HCT116 (cell line): Measurements from ENCODE around the gene HIC1. TPM values are rescaled to one million over a fixed set of nuclear protein-coding genes. Genes with fewer than 3 reads are reported as not detected.

Source experiments
- ATAC-seq: fragments of 200-7000 bp; cut with Tn5 transposase; 2 replicates; pipeline ENCODE4 v1.9.1; 2020; ENCODE audit warnings: mild to moderate bottlenecking, moderate library complexity
- BruUV-seq: library from RNA; stranded (reverse); fragments of 400-500 nt; replicated peaks from 2 replicates; lab custom pipeline; 2021; lab: Mats Ljungman, UMichigan
- CTCF ChIA-PET: fragments of 300-600 bp; sonication (Branson Sonifier 250); formaldehyde crosslinking; loops from one replicate; lab custom pipeline; 2021; ENCODE audit warnings: antibody characterized with exemption; lab: Charles Lee
- POLR2A ChIA-PET: fragments of 300-600, 350-600 bp; sonication (Branson Sonifier 250); formaldehyde crosslinking; loops from one replicate; lab custom pipeline; 2021; ENCODE audit warnings: antibody characterized with exemption; lab: Charles Lee
- RAD21 ChIA-PET, 2 experiments: fragments of 300-600 bp; sonication (Branson Sonifier 250); formaldehyde crosslinking; loops; one replicate each; lab custom pipeline; 2023; ENCODE audit warnings: low total read pairs in 2 of 2; ENCODE audit not compliant: uncharacterized antibody in 2 of 2, unreplicated experiment in 2 of 2, low non-redundant PET in 1 of 2; lab: Charles Lee
- DNase-seq: peaks from one replicate; pipeline ENCODE4 v3.0.0-alpha.2; 2010; ENCODE audit warnings: low read depth, low spot score
- H2AFZ ChIP-seq: fragments of 200-600 bp; shearing (Covaris generic), sonication (generic); 2 replicates; pipeline ENCODE4 v1.6.1; 2017; ENCODE audit warnings: low read depth, mixed run types, mixed read lengths, antibody characterized with exemption, low read length; ENCODE audit not compliant: poor library complexity, severe bottlenecking
- H3K27ac ChIP-seq: 2 replicates; pipeline ENCODE4 v1.5.1; 2012; ENCODE audit warnings: low read depth, low read length
- H3K27me3 ChIP-seq: fragments of 200-600 bp; sonication (generic); 2 replicates; pipeline ENCODE4 v1.6.1; 2016; ENCODE audit warnings: mixed run types, low read length, mixed read lengths; ENCODE audit not compliant: insufficient read depth
- H3K36me3 ChIP-seq, 2 experiments: fragments of 200-500 bp in 1 of 2; fragments of 200-600 bp in 1 of 2; sonication (Bioruptor generic) in 1 of 2; sonication (generic) in 1 of 2; 2 replicates each; pipeline versions ENCODE4 v1.5.1 to v1.6.1; 2014 to 2016; ENCODE audit warnings: low read length in 2 of 2, inconsistent platforms in 1 of 2, mixed read lengths in 1 of 2, mixed run types in 1 of 2; ENCODE audit not compliant: insufficient read depth in 2 of 2, control insufficient read depth in 1 of 2
- H3K4me1 ChIP-seq, 2 experiments: fragments of 200-600 bp in 1 of 2; sonication (generic) in 1 of 2; 2 replicates each; pipeline versions ENCODE4 v1.5.1 to v1.6.1; 2012 to 2017; ENCODE audit warnings: low read length in 2 of 2, inconsistent platforms in 1 of 2, mild to moderate bottlenecking in 1 of 2, mixed read lengths in 1 of 2, mixed run types in 1 of 2, moderate library complexity in 1 of 2; ENCODE audit not compliant: insufficient read depth in 2 of 2, control insufficient read depth in 1 of 2
- H3K4me2 ChIP-seq: fragments of 200-600 bp; sonication (generic); 2 replicates; pipeline ENCODE4 v1.6.1; 2017; ENCODE audit warnings: mixed run types, low read length, mixed read lengths
- H3K4me3 ChIP-seq, 2 experiments: fragments of 200-600 bp in 1 of 2; sonication (generic) in 1 of 2; replicated peaks in 1 of 2; 2 replicates each; pipeline ENCODE4 v1.5.1; 2011 to 2016; ENCODE audit warnings: low read length in 2 of 2, control low read depth in 1 of 2, low read depth in 1 of 2, mild to moderate bottlenecking in 1 of 2, mixed read lengths in 1 of 2, mixed run types in 1 of 2
- H3K79me2 ChIP-seq: fragments of 200-600 bp; sonication (generic); 2 replicates; pipeline ENCODE4 v1.6.1; 2017; ENCODE audit warnings: mild to moderate bottlenecking, mixed run types, low read length, moderate library complexity, mixed read lengths; ENCODE audit not compliant: insufficient read depth
- H3K9ac ChIP-seq: fragments of 200-600 bp; sonication (generic); 2 replicates; pipeline ENCODE4 v1.6.1; 2016; ENCODE audit warnings: low read length, mixed read lengths
- H3K9me2 ChIP-seq: fragments of 200-600 bp; sonication (generic), shearing (Covaris generic); 2 replicates; pipeline ENCODE4 v1.6.1; 2017; ENCODE audit warnings: mixed run types, mild to moderate bottlenecking, moderate library complexity; ENCODE audit not compliant: insufficient read depth
- H3K9me3 ChIP-seq, 2 experiments: fragments of 200-500 bp in 1 of 2; fragments of 200-600 bp in 1 of 2; sonication (Bioruptor generic) in 1 of 2; sonication (generic) in 1 of 2; 2 replicates each; pipeline ENCODE4 v1.6.1; 2014 to 2017; ENCODE audit warnings: low read length in 2 of 2, mixed read lengths in 2 of 2, inconsistent platforms in 1 of 2, low read depth in 1 of 2, mild to moderate bottlenecking in 1 of 2, mixed run types in 1 of 2, moderate library complexity in 1 of 2; ENCODE audit not compliant: control insufficient read depth in 1 of 2, insufficient read depth in 1 of 2
- H4K20me1 ChIP-seq: fragments of 200-600 bp; sonication (generic), shearing (Covaris generic); 2 replicates; pipeline ENCODE4 v1.6.1; 2017; ENCODE audit warnings: mixed run types, mild to moderate bottlenecking, moderate library complexity; ENCODE audit not compliant: insufficient read depth
- CEBPB ChIP-seq: IDR thresholded peaks from 2 replicates; pipeline ENCODE4 v1.6.1; 2012; ENCODE audit warnings: low read depth
- EGR1 ChIP-seq: IDR thresholded peaks from 2 replicates; pipeline ENCODE4 v1.6.1; 2012; ENCODE audit warnings: low read depth
- EZH2phosphoT487 ChIP-seq: fragments of 200-600 bp; IDR thresholded peaks from 2 replicates; pipeline ENCODE4 v1.6.1; 2018; ENCODE audit warnings: antibody characterized with exemption, borderline replicate concordance
- MAX ChIP-seq: IDR thresholded peaks from 2 replicates; pipeline ENCODE4 v1.6.1; 2012
- RAD21 ChIP-seq: IDR thresholded peaks from 2 replicates; pipeline ENCODE4 v1.6.1; 2012; ENCODE audit warnings: low read depth, mild to moderate bottlenecking
- REST ChIP-seq: IDR thresholded peaks from 2 replicates; pipeline ENCODE4 v1.6.1; 2012; ENCODE audit warnings: low read depth
- SIN3A ChIP-seq: IDR thresholded peaks from 2 replicates; pipeline ENCODE4 v1.6.1; 2012; ENCODE audit warnings: low read depth
- SP1 ChIP-seq: IDR thresholded peaks from 2 replicates; pipeline ENCODE4 v1.6.1; 2012; ENCODE audit warnings: low read depth
- YY1 ChIP-seq: IDR thresholded peaks from 2 replicates; pipeline ENCODE4 v1.6.1; 2011; ENCODE audit warnings: low read length, low read depth, moderate library complexity, mild to moderate bottlenecking; ENCODE audit not compliant: insufficient replicate concordance; ENCODE audit errors: extremely low read depth
- ZBTB33 ChIP-seq: IDR thresholded peaks from 2 replicates; pipeline ENCODE4 v1.6.1; 2011; ENCODE audit warnings: mild to moderate bottlenecking, low read length, moderate library complexity; ENCODE audit not compliant: insufficient replicate concordance; ENCODE audit errors: extremely low read depth
- ZFX ChIP-seq: fragments of 450-650 bp; IDR thresholded peaks from 2 replicates; pipeline ENCODE4 v1.6.1; 2017
- ZNF274 ChIP-seq: fragments of 200-500 bp; sonication (Bioruptor generic); IDR thresholded peaks from 2 replicates; pipeline ENCODE4 v1.6.1; 2014; ENCODE audit warnings: mild to moderate bottlenecking, low read depth, low read length, inconsistent platforms
- intact Hi-C: fragments of 100-400 bp; cut with micrococcal nuclease; formaldehyde crosslinking; loops from 2 replicates; pipeline ENCODE4 v1.10.0; 2022
- total RNA-seq: library from RNA; stranded (reverse); gene quantifications from one replicate; pipeline ENCODE4 v1.2.1, GENCODE V29; 2021; ENCODE audit not compliant: unreplicated experiment
- TF ChIP-seq, protein P1 (sequence below), 3 experiments: fragments of 200-600 bp in 1 of 3; sonication (generic) in 1 of 3; IDR thresholded peaks in 2 of 3; conservative IDR thresholded peaks in 1 of 3; 2 replicates each; pipeline ENCODE4 v1.5.1; 2012 to 2017; ENCODE audit warnings: low read depth in 2 of 3, low read length in 2 of 3, antibody characterized with exemption in 1 of 3, borderline replicate concordance in 1 of 3, control low read depth in 1 of 3, mild to moderate bottlenecking in 1 of 3, mixed read lengths in 1 of 3, mixed run types in 1 of 3, moderate library complexity in 1 of 3; ENCODE audit not compliant: insufficient read depth in 1 of 3

The HIC1 gene
- total RNA-seq, 1 experiment from 2014 or later: 0.64 TPM

- POLR2A ChIA-PET: no interaction called here
- no peaks in the 10 kb centered on the region for H3K9me2 ChIP-seq
- H2AFZ ChIP-seq: no peak overlapping the region
- no peaks in the 10 kb centered on the region for H3K79me2 ChIP-seq
- no peak for TF ChIP-seq SP1
- TF ChIP-seq, protein P1, sequence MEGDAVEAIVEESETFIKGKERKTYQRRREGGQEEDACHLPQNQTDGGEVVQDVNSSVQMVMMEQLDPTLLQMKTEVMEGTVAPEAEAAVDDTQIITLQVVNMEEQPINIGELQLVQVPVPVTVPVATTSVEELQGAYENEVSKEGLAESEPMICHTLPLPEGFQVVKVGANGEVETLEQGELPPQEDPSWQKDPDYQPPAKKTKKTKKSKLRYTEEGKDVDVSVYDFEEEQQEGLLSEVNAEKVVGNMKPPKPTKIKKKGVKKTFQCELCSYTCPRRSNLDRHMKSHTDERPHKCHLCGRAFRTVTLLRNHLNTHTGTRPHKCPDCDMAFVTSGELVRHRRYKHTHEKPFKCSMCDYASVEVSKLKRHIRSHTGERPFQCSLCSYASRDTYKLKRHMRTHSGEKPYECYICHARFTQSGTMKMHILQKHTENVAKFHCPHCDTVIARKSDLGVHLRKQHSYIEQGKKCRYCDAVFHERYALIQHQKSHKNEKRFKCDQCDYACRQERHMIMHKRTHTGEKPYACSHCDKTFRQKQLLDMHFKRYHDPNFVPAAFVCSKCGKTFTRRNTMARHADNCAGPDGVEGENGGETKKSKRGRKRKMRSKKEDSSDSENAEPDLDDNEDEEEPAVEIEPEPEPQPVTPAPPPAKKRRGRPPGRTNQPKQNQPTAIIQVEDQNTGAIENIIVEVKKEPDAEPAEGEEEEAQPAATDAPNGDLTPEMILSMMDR (IDR thresholded peaks at IDR 0.05 in 2 of 3, conservative IDR thresholded peaks at IDR 0.05 in 1 of 3; ENCODE audit: borderline replicate concordance in 1 of 3, insufficient read depth in 1 of 3, low read depth in 2 of 3, low read length in 2 of 3): no peak
- TF ChIP-seq EGR1: no peak
- no peak for TF ChIP-seq REST
- no peak for TF ChIP-seq SIN3A
- no peak for TF ChIP-seq ZFX
- no peak for TF ChIP-seq MAX
- TF ChIP-seq ZNF274: no peak
- no peak for TF ChIP-seq CEBPB
- no peak for TF ChIP-seq EZH2phosphoT487
- TF ChIP-seq ZBTB33: no peak
- no peak for TF ChIP-seq RAD21
- TF ChIP-seq YY1: no peak
- H3K9me3 ChIP-seq: no peaks in the 10 kb centered on the region; a peak in 1 of 4 replicates
- H3K27me3 ChIP-seq: no peaks in the 10 kb centered on the region
- RAD21 ChIA-PET: no interaction called here
- no peaks in the 10 kb centered on the region for H3K36me3 ChIP-seq
- BruUV-seq: no TSS peak
- no peak overlapping the region for H3K4me2 ChIP-seq
- no peaks in the 10 kb centered on the region for H4K20me1 ChIP-seq
- no peak overlapping the region for H3K4me3 ChIP-seq
- intact Hi-C loops: no loop called here
- ATAC-seq (no peak), DNase-seq (no peak)
- no peak overlapping the region for H3K9ac ChIP-seq
- CTCF ChIA-PET: no interaction called here
- peaks cover 8 to 11% of the 10 kb centered on the region in 2 experiments; a peak in 3 of 4 replicates for H3K4me1 ChIP-seq
- H3K27ac ChIP-seq: no peak overlapping the region
Observed at GRCh38 chr17:2015314-2015713, 39.6 kb upstream of the HIC1 start.
